B cell (primary cell): ENCODE results near the gene MYH11. TPM values are rescaled to one million over a fixed set of nuclear protein-coding genes. Genes with fewer than 3 reads are reported as not detected.

Source experiments
- ATAC-seq: fragments of 200-7000 bp; cut with Tn5 transposase; one replicate; pipeline ENCODE4 v1.10.0; 2021; ENCODE audit warnings: low read depth, mild to moderate bottlenecking, moderate number of reproducible peaks, moderate library complexity
- CTCF ChIA-PET: fragments of 350-600 bp; sonication (Branson Sonifier 250); formaldehyde crosslinking; loops from one replicate; lab custom pipeline; 2021; ENCODE audit warnings: antibody characterized with exemption, inconsistent platforms; lab: Charles Lee
- POLR2A ChIA-PET: fragments of 350-600 bp; sonication (Branson Sonifier 250); formaldehyde crosslinking; loops from one replicate; lab custom pipeline; 2021; ENCODE audit warnings: antibody characterized with exemption; lab: Charles Lee
- DNase-seq: peaks from one replicate; pipeline ENCODE4 v3.0.0; 2013
- H2AFZ ChIP-seq: 2 replicates; pipeline ENCODE4 v1.6.1; 2012; ENCODE audit warnings: mild to moderate bottlenecking, low read depth, low read length; ENCODE audit not compliant: insufficient read depth, poor library complexity, severe bottlenecking
- H3K27ac ChIP-seq, 2 donors: 1 replicate in 1 of 2; 2 replicates in 1 of 2; pipeline ENCODE4 v1.5.1; 2012 to 2013; ENCODE audit warnings: low read length in 2 of 2, mild to moderate bottlenecking in 2 of 2, moderate library complexity in 1 of 2
- H3K27me3 ChIP-seq, 4 experiments: fragments of 200-600 bp in 1 of 4; sonication (generic) in 1 of 4; replicated peaks in 1 of 4; 1 replicate in 2 of 4; 2 replicates in 2 of 4; pipeline versions ENCODE4 v1.6.1 to v1.7.0; 2013 to 2016; ENCODE audit warnings: low read length in 3 of 4, mild to moderate bottlenecking in 2 of 4, mixed read lengths in 1 of 4, moderate library complexity in 1 of 4; ENCODE audit not compliant: insufficient read depth in 4 of 4, control insufficient read depth in 3 of 4; ENCODE audit errors: control extremely low read depth in 1 of 4
- H3K36me3 ChIP-seq, 2 experiments: replicated peaks in 1 of 2; 1 replicate in 1 of 2; 2 replicates in 1 of 2; pipeline versions ENCODE4 v1.6.1 to v1.7.1; 2013; ENCODE audit warnings: low read length in 1 of 2; ENCODE audit not compliant: insufficient read depth in 2 of 2, control insufficient read depth in 1 of 2; ENCODE audit errors: control extremely low read depth in 1 of 2, extremely low read depth in 1 of 2
- H3K4me1 ChIP-seq, 2 donors: fragments of 200-600 bp in 1 of 2; sonication (generic) in 1 of 2; 1 replicate in 1 of 2; 2 replicates in 1 of 2; pipeline versions ENCODE4 v1.5.1 to v1.6.1; 2013 to 2017; ENCODE audit warnings: low read length in 2 of 2; ENCODE audit not compliant: control insufficient read depth in 2 of 2, insufficient read depth in 2 of 2
- H3K4me2 ChIP-seq: replicated peaks from 2 replicates; pipeline ENCODE3; 2012; ENCODE audit warnings: mild to moderate bottlenecking, low read depth, low read length; ENCODE audit not compliant: poor library complexity, severe bottlenecking
- H3K4me3 ChIP-seq, 5 experiments: fragments of 200-600 bp in 1 of 5; sonication (generic) in 1 of 5; 1 replicate in 3 of 5; 2 replicates in 2 of 5; pipeline versions ENCODE4 v1.5.1 to v1.7.0; 2011 to 2016; ENCODE audit warnings: low read length in 4 of 5, mild to moderate bottlenecking in 4 of 5, low read depth in 2 of 5, control low read depth in 1 of 5, moderate library complexity in 1 of 5; ENCODE audit not compliant: insufficient read depth in 1 of 5; ENCODE audit errors: control extremely low read depth in 1 of 5, extremely low read depth in 1 of 5
- H3K79me2 ChIP-seq: fragments of 200-600 bp; sonication (generic); one replicate; pipeline ENCODE4 v1.6.0; 2016; ENCODE audit warnings: low read length; ENCODE audit not compliant: control insufficient read depth, insufficient read depth
- H3K9ac ChIP-seq: fragments of 200-600 bp; sonication (generic); 2 replicates; pipeline ENCODE4 v1.6.1; 2017; ENCODE audit warnings: mild to moderate bottlenecking, low read length, moderate library complexity
- H3K9me3 ChIP-seq, 3 donors: one replicate each; pipeline versions ENCODE4 v1.6.1 to v1.7.1; 2013; ENCODE audit warnings: low read length in 2 of 3; ENCODE audit not compliant: control insufficient read depth in 2 of 3, insufficient read depth in 1 of 3; ENCODE audit errors: control extremely low read depth in 1 of 3
- H4K20me1 ChIP-seq: 2 replicates; pipeline ENCODE4 v1.6.0; 2012; ENCODE audit warnings: mild to moderate bottlenecking, low read length; ENCODE audit not compliant: insufficient read depth, control insufficient read depth, poor library complexity, severe bottlenecking
- H3K27ac Mint-ChIP-seq: one replicate; pipeline ENCODE4 v1.8.0; 2021; ENCODE audit warnings: mixed read lengths
- H3K27me3 Mint-ChIP-seq: one replicate; pipeline ENCODE4 v1.8.0; 2021; ENCODE audit warnings: mixed read lengths
- H3K4me1 Mint-ChIP-seq: one replicate; pipeline ENCODE4 v1.8.0; 2021; ENCODE audit warnings: mixed read lengths
- H3K4me3 Mint-ChIP-seq: one replicate; pipeline ENCODE4 v1.8.0; 2021; ENCODE audit warnings: mixed read lengths
- H3K9me3 Mint-ChIP-seq: one replicate; pipeline ENCODE4 v1.8.0; 2022; ENCODE audit warnings: mixed read lengths; ENCODE audit not compliant: insufficient read depth
- CTCF ChIP-seq: fragments of 200-600 bp; IDR thresholded peaks from one replicate; pipeline ENCODE4 v1.8.0; 2022; ENCODE audit warnings: antibody characterized with exemption, mild to moderate bottlenecking
- EZH2 ChIP-seq: IDR thresholded peaks from 2 replicates; pipeline ENCODE4 v1.6.1; 2012; ENCODE audit warnings: borderline replicate concordance, low read depth, mild to moderate bottlenecking, moderate library complexity, low read length; ENCODE audit not compliant: insufficient read depth, poor library complexity, severe bottlenecking
- WGBS: methylation state at CpG from one replicate; pipeline ENCODE4 v1.1.5; 2013; ENCODE audit warnings: missing lambda C conversion rate; ENCODE audit not compliant: insufficient coverage; 5-methylcytosine and 5-hydroxymethylcytosine counted together
- intact Hi-C: fragments of 100-400 bp; cut with micrococcal nuclease; formaldehyde crosslinking; loops from one replicate; pipeline ENCODE4 v1.10.0; 2022
- polyA plus RNA-seq: library from polyadenylated mRNA; depleted of rRNA; stranded (reverse); fragments of >200 nt; gene quantifications from 2 replicates; pipeline ENCODE4 v1.2.3, GENCODE V29; 2012
- total RNA-seq, 2 donors: library from RNA; stranded (reverse); fragments of 120-200 nt in 1 of 2; gene quantifications; 1 replicate in 1 of 2; 2 replicates in 1 of 2; pipeline versions ENCODE4 v1.2.3 to v1.2.4, GENCODE V29; 2013 to 2022

MYH11 gene
- total and polyA plus RNA-seq, 2 donors (not counting 1 experiment from before 2014, with no cell fraction given), result 0.05 to 0.16 TPM

DNA sequence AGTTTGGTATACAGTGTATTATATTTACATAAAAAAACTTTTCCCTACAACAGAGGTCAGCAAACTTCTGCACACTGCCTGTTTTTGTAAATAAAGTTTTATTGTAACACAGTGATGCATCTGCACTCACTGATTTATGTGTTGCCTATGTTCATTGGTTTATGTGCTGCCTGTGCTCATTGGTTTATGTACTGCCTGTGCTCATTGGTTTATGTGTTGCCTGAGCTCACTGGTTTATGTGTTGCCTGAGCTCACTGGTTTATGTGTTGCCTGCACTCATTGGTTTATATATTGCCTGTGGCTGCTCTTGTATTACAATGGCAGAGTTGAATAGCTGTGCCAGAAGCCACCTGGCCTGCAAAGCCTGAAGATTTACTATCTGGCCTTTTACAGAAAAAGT, 81.6 kb downstream of the MYH11 start:
- H3K9me3 Mint-ChIP-seq, result no peaks in the 10 kb centered on the region
- ATAC-seq, result no peak
- no peaks in the 10 kb centered on the region for H3K79me2 ChIP-seq
- H3K9me3 ChIP-seq, result no peaks in the 10 kb centered on the region
- no peak overlapping the region for H3K4me2 ChIP-seq
- H3K9ac ChIP-seq, result no peak overlapping the region
- H3K4me1 ChIP-seq, result no peaks in the 10 kb centered on the region
- H3K4me3 ChIP-seq, result no peak overlapping the region
- H3K27ac ChIP-seq, result no peak overlapping the region
- intact Hi-C loops, result no loop called here
- no peak overlapping the region for H3K27ac Mint-ChIP-seq
- H2AFZ ChIP-seq, result no peak overlapping the region
- no peak for DNase-seq
- H3K4me3 Mint-ChIP-seq, result no peak overlapping the region
- CTCF ChIA-PET, result interaction anchor here (0.7 to 1.0 kb wide), 2 partner anchors 9 to 11 kb away, joined by 3 to 4 read pairs; no protein-coding TSS in a partner anchor
- H3K36me3 ChIP-seq, result no peaks in the 10 kb centered on the region
- H3K4me1 Mint-ChIP-seq, result no peaks in the 10 kb centered on the region
- no peaks in the 10 kb centered on the region for H3K27me3 Mint-ChIP-seq
- no peaks in the 10 kb centered on the region for H4K20me1 ChIP-seq
- POLR2A ChIA-PET, result no interaction called here
- peaks cover 0 to 3% (median 0%) of the 10 kb centered on the region in 4 experiments for H3K27me3 ChIP-seq
- no peak for TF ChIP-seq EZH2
- TF ChIP-seq CTCF, result no peak

DNA sequence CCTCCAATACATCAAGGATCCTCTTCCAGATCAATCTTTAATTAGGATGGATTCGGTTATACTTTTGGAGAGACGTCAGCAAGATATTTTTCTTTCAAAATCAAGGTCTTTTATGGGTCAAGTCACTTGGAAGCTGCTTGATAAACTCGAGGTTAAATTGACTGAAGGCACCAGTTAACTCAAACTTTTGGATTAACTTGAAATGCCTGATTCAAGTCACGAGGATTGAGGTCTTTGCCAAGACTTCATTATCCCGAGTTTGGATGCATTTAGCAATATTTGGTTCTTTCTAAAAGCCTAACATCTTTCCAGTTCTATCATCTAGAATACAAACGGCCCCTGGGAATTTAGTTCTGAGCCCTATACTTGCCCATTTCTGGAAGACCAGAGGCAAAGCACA, 82.9 kb downstream of the MYH11 start:
- Histone ChIP-seq H3K4me3 (no peak overlapping the region), H3K4me2 (no peak overlapping the region), H3K27me3 (no peaks in the 10 kb centered on the region), H3K79me2 (no peaks in the 10 kb centered on the region), H3K27ac (no peak overlapping the region), H3K4me1 (no peaks in the 10 kb centered on the region), H4K20me1 (no peaks in the 10 kb centered on the region), H3K9ac (no peak overlapping the region), H3K9me3 (peaks cover 0 to 3% (median 0%) of the 10 kb centered on the region in 3 donors), H3K36me3 (no peaks in the 10 kb centered on the region), H2AFZ (no peak overlapping the region)
- WGBS, result 77% methylated on average over 4 of the region's 6 CpGs
- no peak for ATAC-seq
- no peak overlapping the region for H3K4me3 Mint-ChIP-seq
- ChIA-PET CTCF (no interaction called here), POLR2A (no interaction called here)
- H3K27me3 Mint-ChIP-seq, result no peaks in the 10 kb centered on the region
- no peak overlapping the region for H3K27ac Mint-ChIP-seq
- no peak for DNase-seq
- H3K9me3 Mint-ChIP-seq, result no peaks in the 10 kb centered on the region
- H3K4me1 Mint-ChIP-seq, result no peaks in the 10 kb centered on the region
- intact Hi-C loops, result no loop called here
- TF ChIP-seq EZH2 (no peak), CTCF (no peak)
